Fibroblast of villous mesenchyme (primary cell): ENCODE results near the gene AANAT. TPM values are rescaled to one million over a fixed set of nuclear protein-coding genes. Genes with fewer than 3 reads are reported as not detected.
A peak's percentile ranks its signal among the peaks of the same experiment; 100 is the strongest.
"Not testable (repeated sequence)": the region's sequence is repeated elsewhere in the genome, so short reads cannot be mapped to it uniquely, and the experiment has no call there.

Experiments
- DNase-seq: peaks from one replicate; pipeline ENCODE4 v3.0.0-alpha.2; 2010; ENCODE audit warnings: low read depth
- H3K4me3 ChIP-seq: 2 replicates; pipeline ENCODE4 v1.5.1; 2011; ENCODE audit warnings: low read depth, mild to moderate bottlenecking, low read length
- CTCF ChIP-seq: IDR thresholded peaks from 2 replicates; pipeline ENCODE4 v1.5.1; 2012; ENCODE audit warnings: low read depth, mild to moderate bottlenecking, low read length; ENCODE audit not compliant: insufficient read depth
- total RNA-seq: library from RNA; depleted of rRNA; stranded (reverse); fragments of >200 nt; gene quantifications from 2 replicates; pipeline ENCODE4 v1.2.3, GENCODE V29; 2012

The AANAT gene
- total RNA-seq, 1 donor = not detected

GRCh38 chr17:76504117-76504516 lies 36.7 kb downstream of the AANAT start:
- TF ChIP-seq CTCF = peak; percentile 22
- no peak for DNase-seq
- H3K4me3 ChIP-seq = no peak overlapping the region

GRCh38 chr17:76506408-76507345 lies 39.3 kb downstream of the AANAT start:
- peak; percentile 66 for DNase-seq
- no peak overlapping the region for H3K4me3 ChIP-seq
- peak; percentile 83 for TF ChIP-seq CTCF

GRCh38 chr17:76508472-76509063 lies 41.2 kb downstream of the AANAT start:
- H3K4me3 ChIP-seq, DNase-seq: not testable (repeated sequence)

GRCh38 chr17:76510831-76511244 lies 43.4 kb downstream of the AANAT start:
- TF ChIP-seq CTCF = no peak
- no peak for DNase-seq
- H3K4me3 ChIP-seq = no peak overlapping the region

- no peak for TF ChIP-seq CTCF
- DNase-seq = no peak
- no peak overlapping the region for H3K4me3 ChIP-seq
Measured at GRCh38 chr17:76511668-76512365, 44.4 kb downstream of the AANAT start.

- no peak for DNase-seq
- H3K4me3 ChIP-seq = no peak overlapping the region
- no peak for TF ChIP-seq CTCF
Measured at GRCh38 chr17:76512366-76513305, 45.2 kb downstream of the AANAT start.
